NCI-H2171 treated with DMSO at 0.1 percent for 48 hours (cell line): ENCODE data around the gene TMTC4.
"Not testable (repeated sequence)": the region's sequence is repeated elsewhere in the genome, so short reads cannot be mapped to it uniquely, and the experiment has no call there.

Source experiments
- DNase-seq: peaks from one replicate; lab custom pipeline; 2025; lab: John Stamatoyannopoulos, UW

The TMTC4 gene

GRCh38 chr13:100588331-100589177 lies 86.0 kb downstream of the TMTC4 start, which contains the start of gene GGACT:
Gene GGACT, minus strand, starts transcription at chr13:100588789. Its CDS starts 56,198 bp downstream, at chr13:100532591.
- DNase-seq: peak; percentile 60

- DNase-seq: no peak
Observed at GRCh38 chr13:100584896-100585295, 89.7 kb downstream of the TMTC4 start.

GRCh38 chr13:100581504-100581903 lies 93.1 kb downstream of the TMTC4 start:
- DNase-seq: no peak

- no peak for DNase-seq
Observed at GRCh38 chr13:100581030-100581429, 93.6 kb downstream of the TMTC4 start.

GRCh38 chr13:100580045-100580444 lies 94.5 kb downstream of the TMTC4 start:
- no peak for DNase-seq

- DNase-seq: not testable (repeated sequence)
Observed at GRCh38 chr13:100577239-100577638, 97.4 kb downstream of the TMTC4 start.

GRCh38 chr13:100573121-100573520 lies 101.5 kb downstream of the TMTC4 start:
- DNase-seq: peak; percentile 73

GRCh38 chr13:100566543-100566942 lies 108.1 kb downstream of the TMTC4 start:
- no peak for DNase-seq

- no peak for DNase-seq
Observed at GRCh38 chr13:100565286-100565685, 109.3 kb downstream of the TMTC4 start.

- DNase-seq: no peak
Observed at GRCh38 chr13:100564444-100565223, 110.0 kb downstream of the TMTC4 start.

GRCh38 chr13:100563779-100564178 lies 110.8 kb downstream of the TMTC4 start:
- DNase-seq: no peak

GRCh38 chr13:100561599-100562204 lies 112.9 kb downstream of the TMTC4 start:
- no peak for DNase-seq

- no peak for DNase-seq
Observed at GRCh38 chr13:100561158-100561499, 113.5 kb downstream of the TMTC4 start.

- DNase-seq: no peak
Observed at GRCh38 chr13:100560498-100561157, 114.0 kb downstream of the TMTC4 start.

GRCh38 chr13:100559886-100560285 lies 114.7 kb downstream of the TMTC4 start:
- DNase-seq: no peak
